ENCODE results near the gene MYO15A. TPM values are rescaled to one million over a fixed set of nuclear protein-coding genes. Genes with fewer than 3 reads are reported as not detected.
A peak's percentile ranks its signal among the peaks of the same experiment; 100 is the strongest.

Gene MYO15A
- total and polyA plus RNA-seq, 12 donors: 0.44 to 3.5 (median 0.88) TPM; not detected in 2

- no peak overlapping the region for H3K27ac ChIP-seq
- peak in 2 of 7 donors; percentile 17 to 29 for DNase-seq
- WGBS, 4 donors: 62 to 71% (median 68%) methylated on average over 3 of the region's 3 CpGs
- no peaks in the 10 kb centered on the region for H3K36me3 ChIP-seq (replicated peaks in 1 of 2)
- H3K4me1 ChIP-seq (replicated peaks in 1 of 2): no peaks in the 10 kb centered on the region
- no peak for TF ChIP-seq POLR2A (IDR thresholded peaks at IDR 0.05)
- TF ChIP-seq, protein P1, sequence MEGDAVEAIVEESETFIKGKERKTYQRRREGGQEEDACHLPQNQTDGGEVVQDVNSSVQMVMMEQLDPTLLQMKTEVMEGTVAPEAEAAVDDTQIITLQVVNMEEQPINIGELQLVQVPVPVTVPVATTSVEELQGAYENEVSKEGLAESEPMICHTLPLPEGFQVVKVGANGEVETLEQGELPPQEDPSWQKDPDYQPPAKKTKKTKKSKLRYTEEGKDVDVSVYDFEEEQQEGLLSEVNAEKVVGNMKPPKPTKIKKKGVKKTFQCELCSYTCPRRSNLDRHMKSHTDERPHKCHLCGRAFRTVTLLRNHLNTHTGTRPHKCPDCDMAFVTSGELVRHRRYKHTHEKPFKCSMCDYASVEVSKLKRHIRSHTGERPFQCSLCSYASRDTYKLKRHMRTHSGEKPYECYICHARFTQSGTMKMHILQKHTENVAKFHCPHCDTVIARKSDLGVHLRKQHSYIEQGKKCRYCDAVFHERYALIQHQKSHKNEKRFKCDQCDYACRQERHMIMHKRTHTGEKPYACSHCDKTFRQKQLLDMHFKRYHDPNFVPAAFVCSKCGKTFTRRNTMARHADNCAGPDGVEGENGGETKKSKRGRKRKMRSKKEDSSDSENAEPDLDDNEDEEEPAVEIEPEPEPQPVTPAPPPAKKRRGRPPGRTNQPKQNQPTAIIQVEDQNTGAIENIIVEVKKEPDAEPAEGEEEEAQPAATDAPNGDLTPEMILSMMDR (IDR thresholded peaks at IDR 0.05): no peak
- H3K9me3 ChIP-seq (replicated peaks in 1 of 3): no peaks in the 10 kb centered on the region
- H3K27me3 ChIP-seq: no peaks in the 10 kb centered on the region
- intact Hi-C loops (cut with DNase I): loop anchor here in 1 of 2 donors (5.0 kb wide), 1 partner anchor 77 kb away; no protein-coding TSS in a partner anchor
- H3K4me3 ChIP-seq: no peak overlapping the region
Measured at GRCh38 chr17:18139949-18140348, 31.4 kb downstream of the MYO15A start.

DNA sequence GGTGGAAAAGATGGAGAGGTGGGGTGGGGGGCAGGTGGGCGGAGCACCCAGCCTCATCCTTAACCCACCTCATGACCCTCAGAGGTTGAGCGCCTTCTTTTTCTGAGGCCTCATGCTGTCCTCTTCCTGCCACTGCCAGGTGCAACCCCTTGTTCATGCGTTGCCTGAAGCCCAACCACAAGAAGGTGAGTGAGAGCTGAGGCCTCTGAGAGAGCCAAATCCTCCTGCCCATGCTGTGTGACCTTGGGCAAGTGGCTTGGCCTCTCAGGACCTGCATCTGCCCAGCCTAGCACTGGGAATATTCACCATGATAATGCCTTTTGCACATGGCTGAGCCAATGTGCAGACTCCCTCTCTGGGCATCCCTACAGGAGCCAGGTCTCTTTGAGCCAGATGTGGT, 32.1 kb downstream of the MYO15A start:
- TF ChIP-seq POLR2A (IDR thresholded peaks at IDR 0.05): no peak
- TF ChIP-seq, protein P1 (IDR thresholded peaks at IDR 0.05): no peak
- intact Hi-C loops (cut with DNase I): loop anchor here in 1 of 2 donors (5.0 kb wide), 1 partner anchor 77 kb away; no protein-coding TSS in a partner anchor
- H3K9me3 ChIP-seq (replicated peaks in 1 of 3): no peaks in the 10 kb centered on the region
- no peaks in the 10 kb centered on the region for H3K4me1 ChIP-seq (replicated peaks in 1 of 2)
- no peak for DNase-seq
- H3K27me3 ChIP-seq: no peaks in the 10 kb centered on the region
- H3K36me3 ChIP-seq (replicated peaks in 1 of 2): no peaks in the 10 kb centered on the region
- 20 to 88% (median 82%) methylated on average over 1 to 3 of the region's 3 CpGs for WGBS, 4 donors
- no peak overlapping the region for H3K4me3 ChIP-seq
- H3K27ac ChIP-seq: no peak overlapping the region

DNA sequence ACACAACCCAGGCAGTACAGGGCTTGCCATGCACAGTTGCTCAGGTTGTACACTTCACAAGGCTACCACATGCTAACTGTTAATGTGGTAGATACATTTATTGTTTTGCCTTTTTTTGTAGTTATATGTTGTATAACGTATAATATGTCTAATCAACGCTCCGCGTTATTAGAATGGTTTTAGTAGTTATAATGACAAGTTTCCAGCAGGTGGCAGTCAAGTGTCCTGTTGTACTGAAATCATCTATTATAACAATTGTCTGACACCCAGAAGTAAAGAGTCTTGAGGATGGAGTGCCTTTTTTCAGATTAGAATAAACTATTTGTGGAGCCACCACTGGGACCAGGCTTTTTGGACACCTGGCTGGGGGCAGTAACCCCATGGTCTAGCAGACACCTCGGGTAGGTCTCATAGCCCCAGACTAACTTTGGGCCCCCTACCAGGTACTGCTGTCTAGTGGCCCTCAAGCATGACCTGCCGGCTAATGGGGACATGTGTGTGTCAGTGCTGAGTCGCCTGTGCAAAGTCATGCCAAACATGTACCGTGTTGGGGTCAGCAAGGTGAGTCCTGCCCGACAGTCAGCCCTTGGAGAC, 32.8 kb downstream of the MYO15A start:
- peak in 2 of 7 donors; percentile 44 to 49 for DNase-seq

DNA sequence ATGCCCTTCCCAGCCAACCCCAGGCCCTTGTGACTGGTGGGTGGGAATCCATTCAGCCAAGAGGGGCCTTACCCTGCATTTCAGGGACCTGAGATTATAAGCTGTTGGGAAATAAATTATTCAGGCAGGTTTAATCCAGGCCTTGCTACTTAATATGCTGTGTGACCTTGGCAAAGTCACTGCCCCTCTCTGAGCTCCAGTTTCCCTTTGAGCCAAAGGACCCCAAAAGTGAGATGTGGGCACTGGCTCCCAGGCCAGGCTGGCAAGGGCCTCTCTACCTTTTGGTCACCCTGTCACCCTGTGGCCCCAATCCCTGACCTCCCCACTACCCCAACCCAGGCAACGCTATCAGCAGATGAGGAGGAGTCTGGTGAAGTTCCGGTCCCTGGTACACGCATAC, 33.9 kb downstream of the MYO15A start:
- 86 to 94% (median 91%) methylated on average over 3 of the region's 3 CpGs for WGBS, 4 donors
- intact Hi-C loops (cut with DNase I): loop anchor here in 1 of 2 donors (5.0 kb wide), 1 partner anchor 75 kb away; no protein-coding TSS in a partner anchor

More for the DNA sequence above, 32.8 kb downstream of the MYO15A start:
- H3K9me3 ChIP-seq (replicated peaks in 1 of 3): no peaks in the 10 kb centered on the region
- H3K4me1 ChIP-seq (replicated peaks in 1 of 2): no peaks in the 10 kb centered on the region
- H3K36me3 ChIP-seq (replicated peaks in 1 of 2): no peaks in the 10 kb centered on the region
- H3K27ac ChIP-seq: no peak overlapping the region
- WGBS, 4 donors: 12 to 29% (median 27%) methylated on average over 5 to 9 of the region's 9 CpGs
- intact Hi-C loops (cut with DNase I): loop anchor here in 1 of 2 donors (5.0 kb wide), 1 partner anchor 76 kb away; no protein-coding TSS in a partner anchor
- no peak overlapping the region for H3K4me3 ChIP-seq
- no peak for TF ChIP-seq POLR2A (IDR thresholded peaks at IDR 0.05)
- TF ChIP-seq, protein P1 (IDR thresholded peaks at IDR 0.05): peak; percentile 39 to 70 (median 64)
- no peaks in the 10 kb centered on the region for H3K27me3 ChIP-seq

More for the DNA sequence above, 33.9 kb downstream of the MYO15A start:
- no peaks in the 10 kb centered on the region for H3K27me3 ChIP-seq
- no peak for DNase-seq
- no peaks in the 10 kb centered on the region for H3K9me3 ChIP-seq (replicated peaks in 1 of 3)
- H3K36me3 ChIP-seq (replicated peaks in 1 of 2): no peaks in the 10 kb centered on the region
- H3K27ac ChIP-seq: no peak overlapping the region
- no peaks in the 10 kb centered on the region for H3K4me1 ChIP-seq (replicated peaks in 1 of 2)
- TF ChIP-seq POLR2A (IDR thresholded peaks at IDR 0.05): no peak
- TF ChIP-seq, protein P1 (IDR thresholded peaks at IDR 0.05): no peak
- H3K4me3 ChIP-seq: no peak overlapping the region

Data from adrenal gland (tissue), 12 donors.